Esophagus muscularis mucosa (tissue), 4 donors: ENCODE measurements around the gene CYTH1. TPM values are rescaled to one million over a fixed set of nuclear protein-coding genes. Genes with fewer than 3 reads are reported as not detected.

Experiments
- DNase-seq: peaks from one replicate; pipeline ENCODE4 v3.0.0-alpha.2; 2017; ENCODE audit errors: extremely low spot score
- H3K27ac ChIP-seq, 4 donors: fragments of 200-600 bp; sonication (generic); replicated peaks in 1 of 4; 1 replicate in 3 of 4; 2 replicates in 1 of 4; pipeline ENCODE4 v1.5.1; 2016 to 2019; ENCODE audit warnings: mild to moderate bottlenecking in 1 of 4
- H3K27me3 ChIP-seq, 4 donors: fragments of 200-600 bp; sonication (generic); one replicate each; pipeline versions ENCODE4 v1.5.1 to v1.6.0; 2016 to 2019
- H3K36me3 ChIP-seq, 4 donors: fragments of 200-600 bp; sonication (generic); one replicate each; pipeline ENCODE4 v1.5.1; 2016 to 2019
- H3K4me1 ChIP-seq, 4 donors: fragments of 200-600 bp; sonication (generic); one replicate each; pipeline ENCODE4 v1.5.1; 2016 to 2019
- H3K4me3 ChIP-seq, 4 donors: fragments of 200-600 bp; sonication (generic); 1 replicate in 2 of 4; 2 replicates in 2 of 4; pipeline ENCODE4 v1.5.1; 2016 to 2019; ENCODE audit warnings: mild to moderate bottlenecking in 4 of 4, moderate library complexity in 1 of 4
- H3K9me3 ChIP-seq, 4 donors: fragments of 200-600 bp; sonication (generic); 1 replicate in 3 of 4; 2 replicates in 1 of 4; pipeline ENCODE4 v1.5.1; 2016 to 2019
- EP300 ChIP-seq: sonication (generic); formaldehyde crosslinking; IDR thresholded peaks from one replicate; pipeline ENCODE4 v1.6.1; 2017; ENCODE audit warnings: antibody characterized with exemption
- POLR2A ChIP-seq: fragments of 450-650 bp; IDR thresholded peaks from one replicate; pipeline ENCODE4 v1.6.1; 2017; ENCODE audit warnings: antibody characterized with exemption, moderate library complexity, mild to moderate bottlenecking, low read depth
- POLR2AphosphoS5 ChIP-seq, 2 donors: sonication (generic); formaldehyde crosslinking; IDR thresholded peaks; one replicate each; pipeline ENCODE4 v1.6.1; 2017; ENCODE audit warnings: antibody characterized with exemption in 2 of 2
- WGBS: methylation state at CpG from one replicate; pipeline ENCODE4 v1.1.5; 2018; 5-methylcytosine and 5-hydroxymethylcytosine counted together
- intact Hi-C: fragments of 100-400 bp; cut with DNase I; formaldehyde crosslinking; loops from one replicate; pipeline ENCODE4 v1.15.1; 2023
- total RNA-seq, 4 donors: library from RNA; depleted of rRNA; stranded (reverse); fragments of >200 nt; gene quantifications; one replicate each; pipeline versions ENCODE4 v1.1.0 to v1.2.1, GENCODE V29; 2016
- TF ChIP-seq, protein P1 (sequence below), 3 experiments: fragments of 200-600 bp in 2 of 3; fragments of 450-650 bp in 1 of 3; sonication (generic) in 2 of 3; IDR thresholded peaks; one replicate each; pipeline ENCODE4 v1.5.1; 2017 to 2019; ENCODE audit warnings: antibody characterized with exemption in 3 of 3, mild to moderate bottlenecking in 2 of 3, moderate library complexity in 1 of 3

Gene CYTH1
- total RNA-seq, 4 donors from 2014 or later, result 25.7 to 39.4 (median 35.7) TPM

DNA sequence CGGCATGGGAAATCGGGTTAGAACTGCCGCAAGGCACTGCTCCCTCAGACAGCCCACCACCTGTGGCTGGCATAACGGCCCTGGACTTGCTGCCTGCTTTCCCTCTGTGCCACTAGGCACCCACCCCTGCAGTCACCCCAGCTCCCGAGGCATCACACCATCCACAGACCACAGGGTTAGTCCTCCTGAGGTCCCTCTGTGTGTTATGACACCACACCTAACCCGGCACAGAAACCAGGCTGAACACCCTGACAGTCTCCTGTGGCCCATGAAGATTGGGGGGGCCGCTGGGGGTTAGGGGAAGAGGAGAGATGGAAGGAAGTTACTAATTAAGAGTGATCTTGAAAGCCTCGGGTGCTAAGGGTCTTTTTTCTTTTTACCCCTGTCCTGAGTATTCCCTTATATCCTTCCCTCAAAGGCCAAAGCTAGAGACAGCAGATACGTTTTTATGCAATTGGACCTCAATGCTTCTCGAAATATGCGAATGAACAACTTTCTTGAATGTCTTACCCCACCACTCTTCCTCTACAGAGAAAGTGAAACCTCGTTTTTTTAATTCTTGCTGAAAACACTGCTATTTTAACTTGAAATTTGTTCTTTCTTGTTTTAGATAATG is 7.0 kb downstream of the CYTH1 start:
- intact Hi-C loops, result no loop called here
- no peaks in the 10 kb centered on the region for H3K9me3 ChIP-seq
- 73% methylated on average over 12 of the region's 12 CpGs for WGBS
- peak overlapping the region; percentile 35 to 51 (median 44) for H3K27ac ChIP-seq
- H3K27me3 ChIP-seq, result no peaks in the 10 kb centered on the region
- H3K4me3 ChIP-seq, result peak overlapping the region in 3 of 4 donors; percentile 3 to 18 (median 5)
- no peaks in the 10 kb centered on the region for H3K36me3 ChIP-seq
- no peak for DNase-seq
- TF ChIP-seq EP300, result no peak
- TF ChIP-seq POLR2A, result no peak
- TF ChIP-seq POLR2AphosphoS5 (IDR thresholded peaks at IDR 0.05), result no peak
- TF ChIP-seq, protein P1, sequence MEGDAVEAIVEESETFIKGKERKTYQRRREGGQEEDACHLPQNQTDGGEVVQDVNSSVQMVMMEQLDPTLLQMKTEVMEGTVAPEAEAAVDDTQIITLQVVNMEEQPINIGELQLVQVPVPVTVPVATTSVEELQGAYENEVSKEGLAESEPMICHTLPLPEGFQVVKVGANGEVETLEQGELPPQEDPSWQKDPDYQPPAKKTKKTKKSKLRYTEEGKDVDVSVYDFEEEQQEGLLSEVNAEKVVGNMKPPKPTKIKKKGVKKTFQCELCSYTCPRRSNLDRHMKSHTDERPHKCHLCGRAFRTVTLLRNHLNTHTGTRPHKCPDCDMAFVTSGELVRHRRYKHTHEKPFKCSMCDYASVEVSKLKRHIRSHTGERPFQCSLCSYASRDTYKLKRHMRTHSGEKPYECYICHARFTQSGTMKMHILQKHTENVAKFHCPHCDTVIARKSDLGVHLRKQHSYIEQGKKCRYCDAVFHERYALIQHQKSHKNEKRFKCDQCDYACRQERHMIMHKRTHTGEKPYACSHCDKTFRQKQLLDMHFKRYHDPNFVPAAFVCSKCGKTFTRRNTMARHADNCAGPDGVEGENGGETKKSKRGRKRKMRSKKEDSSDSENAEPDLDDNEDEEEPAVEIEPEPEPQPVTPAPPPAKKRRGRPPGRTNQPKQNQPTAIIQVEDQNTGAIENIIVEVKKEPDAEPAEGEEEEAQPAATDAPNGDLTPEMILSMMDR (IDR thresholded peaks at IDR 0.05), result no peak
- peaks cover 9 to 44% (median 36%) of the 10 kb centered on the region in 4 donors for H3K4me1 ChIP-seq

DNA sequence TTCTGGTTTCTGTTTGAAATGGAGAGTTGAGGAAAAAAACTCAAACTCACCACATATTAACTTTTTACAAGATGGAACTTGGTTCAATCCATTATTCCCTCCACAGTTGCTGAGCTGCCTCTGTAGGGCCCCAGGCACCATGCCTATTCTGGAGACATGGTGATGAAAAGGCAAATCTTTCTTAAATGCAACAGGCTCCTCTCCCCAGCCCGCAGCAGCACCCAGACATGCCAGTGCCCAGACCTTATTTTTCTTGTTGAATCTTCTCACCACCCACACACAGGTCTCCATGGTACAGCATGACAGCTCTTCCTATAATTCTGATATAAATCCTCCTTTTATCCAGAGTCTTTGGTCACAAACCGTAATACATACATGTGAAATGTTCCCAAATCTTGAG is 7.6 kb downstream of the CYTH1 start:
- H3K27me3 ChIP-seq, result no peaks in the 10 kb centered on the region
- no peaks in the 10 kb centered on the region for H3K9me3 ChIP-seq
- DNase-seq, result no peak
- intact Hi-C loops, result no loop called here
- peak overlapping the region; percentile 35 to 51 (median 44) for H3K27ac ChIP-seq
- H3K4me3 ChIP-seq, result peak overlapping the region in 1 of 4 donors; percentile 18
- no peaks in the 10 kb centered on the region for H3K36me3 ChIP-seq
- no peak for TF ChIP-seq POLR2AphosphoS5 (IDR thresholded peaks at IDR 0.05)
- no peak for TF ChIP-seq EP300
- TF ChIP-seq, protein P1 (IDR thresholded peaks at IDR 0.05), result no peak
- TF ChIP-seq POLR2A, result no peak
- WGBS, result 60% methylated on average over 2 of the region's 2 CpGs
- H3K4me1 ChIP-seq, result peaks cover 3 to 38% (median 31%) of the 10 kb centered on the region in 4 donors

DNA sequence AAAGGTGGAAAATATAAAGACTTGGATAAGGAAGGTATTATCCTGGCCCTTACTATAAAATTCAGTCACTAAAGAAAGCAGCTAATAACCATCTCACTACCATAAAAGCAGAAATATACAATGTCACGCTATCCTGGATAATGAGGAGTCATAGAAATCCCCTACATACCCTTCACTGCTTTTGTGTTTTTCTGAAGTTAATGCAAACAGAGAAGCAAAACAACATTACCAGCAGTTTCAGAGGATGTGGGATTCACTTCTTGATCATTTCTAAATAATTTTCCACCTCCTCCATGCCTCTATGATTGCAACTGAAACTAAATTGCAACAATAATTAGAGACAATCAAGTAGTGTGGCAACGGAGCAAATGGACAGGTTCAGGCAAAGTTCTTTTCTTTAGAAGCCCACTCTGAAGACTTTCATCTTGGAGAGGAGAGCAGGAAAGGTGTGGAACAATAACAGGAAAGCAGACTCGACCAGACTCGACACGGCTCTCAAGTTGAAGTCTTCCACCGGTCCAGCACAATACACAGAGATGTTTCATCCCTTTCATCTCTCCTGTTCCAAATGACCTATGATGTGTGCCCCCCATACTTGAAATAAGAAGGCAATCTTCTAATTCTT is 10.2 kb downstream of the CYTH1 start:
- no peak for DNase-seq
- Histone ChIP-seq H3K27me3 (no peaks in the 10 kb centered on the region), H3K4me1 (peaks cover 16 to 57% (median 37%) of the 10 kb centered on the region in 4 donors), H3K9me3 (no peaks in the 10 kb centered on the region), H3K4me3 (no peak overlapping the region), H3K36me3 (no peaks in the 10 kb centered on the region), H3K27ac (no peak overlapping the region)
- TF ChIP-seq POLR2AphosphoS5 (IDR thresholded peaks at IDR 0.05), result no peak
- TF ChIP-seq POLR2A, result no peak
- TF ChIP-seq, protein P1 (IDR thresholded peaks at IDR 0.05), result no peak
- TF ChIP-seq EP300, result no peak
- intact Hi-C loops, result no loop called here
- WGBS, result 67% methylated on average over 6 of the region's 6 CpGs

DNA sequence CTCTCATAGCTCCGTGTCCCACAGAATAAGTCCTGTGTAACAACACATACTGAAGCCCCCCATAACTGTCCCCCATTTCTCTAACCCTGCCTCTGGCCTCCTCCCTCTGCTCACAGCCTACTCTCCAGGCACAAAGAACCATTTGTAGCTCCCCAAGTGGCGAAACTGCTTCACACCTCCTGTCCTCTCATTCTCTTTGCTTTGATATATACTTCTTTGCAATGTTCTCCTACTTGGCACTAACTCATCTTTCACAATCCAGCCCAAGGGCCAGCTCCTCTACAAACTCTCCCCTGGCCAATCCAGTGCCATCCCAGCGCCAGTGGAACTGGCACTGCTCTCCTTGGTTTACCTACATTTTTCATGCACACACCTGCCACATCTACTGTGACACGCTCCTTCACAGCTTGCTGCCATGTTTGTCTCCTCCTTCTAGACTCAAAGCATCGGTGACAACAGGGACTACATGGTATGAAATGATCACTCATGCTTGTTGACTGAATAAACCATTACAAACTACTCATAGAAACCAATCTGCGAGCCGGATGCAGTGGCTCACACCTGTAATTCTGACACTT is 12.8 kb downstream of the CYTH1 start:
- no peak for DNase-seq
- no peaks in the 10 kb centered on the region for H3K9me3 ChIP-seq
- H3K4me3 ChIP-seq, result no peak overlapping the region
- intact Hi-C loops, result no loop called here
- H3K27ac ChIP-seq, result no peak overlapping the region
- 96% methylated on average over 7 of the region's 7 CpGs for WGBS
- H3K4me1 ChIP-seq, result peaks cover 28 to 61% (median 42%) of the 10 kb centered on the region in 4 donors
- no peaks in the 10 kb centered on the region for H3K36me3 ChIP-seq
- TF ChIP-seq POLR2AphosphoS5 (IDR thresholded peaks at IDR 0.05) (no peak), EP300 (no peak), POLR2A (no peak)
- TF ChIP-seq, protein P1 (IDR thresholded peaks at IDR 0.05), result no peak
- no peaks in the 10 kb centered on the region for H3K27me3 ChIP-seq
